ENCODE results near the gene GSTCD. TPM values are rescaled to one million over a fixed set of nuclear protein-coding genes. Genes with fewer than 3 reads are reported as not detected.
"Not testable (repeated sequence)": the region's sequence is repeated elsewhere in the genome, so short reads cannot be mapped to it uniquely, and the experiment has no call there.

GSTCD gene
- total RNA-seq, 2 experiments from 2014 or later = 11.6 to 12.4 TPM

GRCh38 chr4:105735217-105735616, 26.6 kb downstream of the GSTCD start:
- H3K27me3 Mint-ChIP-seq, H3K27ac Mint-ChIP-seq, POLR2A ChIA-PET, CTCF ChIA-PET, H3K4me1 Mint-ChIP-seq, DNase-seq, H3K4me3 Mint-ChIP-seq: not testable (repeated sequence)
- peaks cover 69% of the 10 kb centered on the region for H3K36me3 Mint-ChIP-seq (ENCODE audit: low read depth)
- peaks cover 22% of the 10 kb centered on the region for H3K9me3 Mint-ChIP-seq

- Mint-ChIP-seq H3K27ac (no peak overlapping the region), H3K9me3 (peaks cover 11% of the 10 kb centered on the region), H3K4me3 (no peak overlapping the region), H3K27me3 (no peaks in the 10 kb centered on the region), H3K4me1 (no peaks in the 10 kb centered on the region), H3K36me3 (ENCODE audit: low read depth) (peaks cover 35% of the 10 kb centered on the region)
- no peak for DNase-seq
- ChIA-PET POLR2A (no interaction called here), CTCF (no interaction called here)
These were observed 33.0 kb downstream of the GSTCD start for GRCh38 chr4:105741548-105741947.

DNA sequence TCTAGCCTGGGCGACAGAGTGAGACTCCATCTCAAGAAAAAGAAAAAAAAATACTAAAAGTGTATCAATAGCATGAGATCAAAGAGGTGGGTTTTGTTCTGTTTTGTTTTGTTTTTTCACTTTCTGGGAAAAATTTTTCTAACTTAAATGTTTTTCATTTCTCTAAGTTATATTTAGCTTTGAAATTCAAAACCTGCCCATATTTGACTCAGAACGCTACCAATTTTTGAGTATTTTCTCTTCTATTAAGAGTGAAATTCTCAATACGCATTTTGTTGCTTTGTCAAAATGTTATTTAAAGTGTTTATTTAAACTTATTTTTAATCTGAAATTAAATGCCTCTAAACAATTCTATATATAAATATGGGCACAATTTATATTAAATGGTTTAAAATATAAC, 39.6 kb downstream of the GSTCD start:
- ChIA-PET POLR2A (no interaction called here), CTCF (no interaction called here)
- no peak overlapping the region for H3K4me3 Mint-ChIP-seq
- no peak overlapping the region for H3K27ac Mint-ChIP-seq
- H3K4me1 Mint-ChIP-seq = no peaks in the 10 kb centered on the region
- peaks cover 1% of the 10 kb centered on the region for H3K36me3 Mint-ChIP-seq (ENCODE audit: low read depth)
- H3K27me3 Mint-ChIP-seq = no peaks in the 10 kb centered on the region
- no peaks in the 10 kb centered on the region for H3K9me3 Mint-ChIP-seq
- no peak for DNase-seq

DNA sequence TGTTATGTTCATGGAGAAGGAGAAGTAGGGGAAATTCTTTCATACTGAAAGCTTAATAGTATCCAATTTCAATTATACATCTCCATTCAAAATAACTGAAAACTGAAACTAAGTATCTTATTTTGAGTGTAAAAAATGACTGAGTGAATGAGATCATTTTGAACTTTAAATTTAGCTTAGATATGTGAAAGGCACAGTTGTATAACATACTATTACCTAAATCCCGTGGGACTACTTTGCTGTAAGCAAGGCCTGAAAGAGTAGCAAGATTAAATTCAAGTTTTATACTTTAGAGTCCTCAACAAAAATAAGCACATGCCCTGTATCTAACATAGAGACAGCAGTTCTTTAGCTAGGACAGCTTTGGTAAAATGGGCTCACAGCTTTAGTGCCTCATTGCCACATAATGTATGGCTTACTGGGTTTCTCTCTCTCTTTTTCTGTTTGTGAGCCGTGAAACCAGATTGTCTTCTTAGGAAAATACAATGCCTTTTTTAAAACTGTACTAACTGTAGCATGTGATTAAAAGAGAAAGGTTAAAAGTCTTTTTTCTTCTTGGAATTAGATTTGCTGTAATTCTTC, 43.2 kb downstream of the GSTCD start:
- H3K27me3 Mint-ChIP-seq = no peaks in the 10 kb centered on the region
- H3K27ac Mint-ChIP-seq = no peak overlapping the region
- no peak overlapping the region for H3K4me3 Mint-ChIP-seq
- no peaks in the 10 kb centered on the region for H3K9me3 Mint-ChIP-seq
- peaks cover 1% of the 10 kb centered on the region for H3K36me3 Mint-ChIP-seq (ENCODE audit: low read depth)
- H3K4me1 Mint-ChIP-seq = no peaks in the 10 kb centered on the region
- CTCF ChIA-PET = interaction anchor here (1.4 kb wide), 1 partner anchor 14 kb away, joined by 3 read pairs; no protein-coding TSS in a partner anchor
- POLR2A ChIA-PET = interaction anchor here (0.7 kb wide), 1 partner anchor 89 kb away, joined by 3 read pairs; no protein-coding TSS in a partner anchor
- DNase-seq = no peak

DNA sequence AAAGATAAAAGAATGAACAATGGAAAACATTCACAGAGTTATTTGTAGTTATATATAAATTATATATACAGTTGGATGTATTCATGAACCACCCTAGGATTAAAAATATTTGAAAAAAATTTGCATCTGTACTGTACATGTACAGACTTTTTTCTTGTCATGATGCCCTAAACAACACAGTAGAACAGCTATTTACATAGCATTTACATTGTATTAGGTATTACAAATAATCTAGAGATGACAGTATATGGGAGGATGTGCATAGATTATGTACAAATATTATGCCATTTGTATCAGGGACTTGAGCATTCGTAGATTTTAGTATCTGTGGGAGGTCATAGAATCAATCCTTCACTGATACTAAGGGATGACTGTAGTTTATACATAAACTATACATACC, 44.8 kb downstream of the GSTCD start:
- DNase-seq = no peak
- peaks cover 1% of the 10 kb centered on the region for H3K36me3 Mint-ChIP-seq (ENCODE audit: low read depth)
- H3K4me3 Mint-ChIP-seq = no peak overlapping the region
- ChIA-PET CTCF (interaction anchor here (0.6 kb wide), 1 partner anchor 38 kb away, joined by 3 read pairs; no protein-coding TSS in a partner anchor), POLR2A (no interaction called here)
- no peaks in the 10 kb centered on the region for H3K27me3 Mint-ChIP-seq
- H3K27ac Mint-ChIP-seq = no peak overlapping the region
- H3K9me3 Mint-ChIP-seq = no peaks in the 10 kb centered on the region
- H3K4me1 Mint-ChIP-seq = no peaks in the 10 kb centered on the region

DNA sequence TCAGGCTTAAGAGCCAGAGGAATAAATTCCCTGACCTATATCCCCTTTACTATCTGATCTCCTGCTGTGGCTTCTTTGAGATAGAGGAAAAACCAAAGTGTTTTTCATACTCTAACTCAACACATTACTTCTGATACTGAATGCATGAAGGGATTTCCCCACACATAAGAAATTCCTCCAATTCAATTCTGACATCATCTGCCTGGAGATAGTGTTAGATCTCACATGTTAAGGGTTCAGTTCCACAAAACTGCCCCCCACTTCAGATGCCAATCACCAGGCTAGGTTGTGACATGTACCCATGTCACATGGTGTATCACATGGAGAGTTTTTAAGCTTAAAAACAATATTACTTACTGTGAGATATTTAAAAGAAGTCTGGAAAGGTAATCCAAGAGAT, 46.8 kb downstream of the GSTCD start:
- H3K27me3 Mint-ChIP-seq = no peaks in the 10 kb centered on the region
- no peaks in the 10 kb centered on the region for H3K4me1 Mint-ChIP-seq
- no peak overlapping the region for H3K4me3 Mint-ChIP-seq
- no peaks in the 10 kb centered on the region for H3K9me3 Mint-ChIP-seq
- no peak for DNase-seq
- no peak overlapping the region for H3K27ac Mint-ChIP-seq
- H3K36me3 Mint-ChIP-seq (ENCODE audit: low read depth) = peaks cover 1% of the 10 kb centered on the region
- POLR2A ChIA-PET = no interaction called here
- CTCF ChIA-PET = no interaction called here

- no peaks in the 10 kb centered on the region for H3K4me1 Mint-ChIP-seq
- no peak overlapping the region for H3K27ac Mint-ChIP-seq
- no peaks in the 10 kb centered on the region for H3K36me3 Mint-ChIP-seq (ENCODE audit: low read depth)
- no peak for DNase-seq
- no peak overlapping the region for H3K4me3 Mint-ChIP-seq
- CTCF ChIA-PET = no interaction called here
- no peaks in the 10 kb centered on the region for H3K9me3 Mint-ChIP-seq
- POLR2A ChIA-PET = no interaction called here
- H3K27me3 Mint-ChIP-seq = no peaks in the 10 kb centered on the region
These were observed 50.4 kb downstream of the GSTCD start for GRCh38 chr4:105758958-105759357.

DNA sequence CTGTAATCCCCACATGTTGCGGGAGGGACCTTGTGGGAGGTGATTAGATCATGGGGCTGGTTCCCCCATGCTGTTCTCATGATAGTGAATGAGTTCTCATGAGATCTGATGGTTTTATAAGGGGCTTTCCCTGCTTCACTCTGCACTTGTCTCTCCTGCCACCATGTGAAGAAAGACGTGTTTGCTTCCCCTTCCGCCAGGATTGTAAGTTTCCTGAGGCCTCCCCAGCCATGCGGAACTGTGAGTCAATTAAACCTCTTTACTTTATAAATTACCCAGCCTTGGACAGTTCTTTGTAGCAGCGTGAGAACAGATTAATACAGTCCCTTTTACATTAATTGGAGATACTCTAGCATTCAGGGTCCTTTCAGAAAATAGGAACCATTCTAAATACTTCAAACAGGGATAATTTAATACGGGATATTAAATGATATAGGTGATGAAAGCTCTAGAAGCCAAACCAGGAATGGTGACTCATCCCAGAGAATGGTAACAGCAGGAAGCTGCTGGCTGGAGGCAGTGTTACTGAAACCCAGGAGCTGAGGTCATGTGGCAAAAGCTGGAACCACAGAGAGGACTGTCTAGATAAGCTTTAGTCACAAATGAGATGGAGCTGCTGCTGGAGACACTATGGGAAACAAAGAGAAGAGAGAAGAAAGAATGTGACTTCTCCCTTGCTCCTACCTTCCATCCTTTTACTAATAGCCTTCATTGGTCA, 57.3 kb downstream of the GSTCD start:
- DNase-seq = no peak
- CTCF ChIA-PET = interaction anchor here (1.1 kb wide), 1 partner anchor 14 kb away, joined by 3 read pairs; no protein-coding TSS in a partner anchor
- Mint-ChIP-seq H3K36me3 (ENCODE audit: low read depth) (peaks cover 6% of the 10 kb centered on the region), H3K4me1 (no peaks in the 10 kb centered on the region), H3K27me3 (no peaks in the 10 kb centered on the region), H3K4me3 (no peak overlapping the region), H3K27ac (no peak overlapping the region), H3K9me3 (peaks cover 6% of the 10 kb centered on the region)
- POLR2A ChIA-PET = no interaction called here

DNA sequence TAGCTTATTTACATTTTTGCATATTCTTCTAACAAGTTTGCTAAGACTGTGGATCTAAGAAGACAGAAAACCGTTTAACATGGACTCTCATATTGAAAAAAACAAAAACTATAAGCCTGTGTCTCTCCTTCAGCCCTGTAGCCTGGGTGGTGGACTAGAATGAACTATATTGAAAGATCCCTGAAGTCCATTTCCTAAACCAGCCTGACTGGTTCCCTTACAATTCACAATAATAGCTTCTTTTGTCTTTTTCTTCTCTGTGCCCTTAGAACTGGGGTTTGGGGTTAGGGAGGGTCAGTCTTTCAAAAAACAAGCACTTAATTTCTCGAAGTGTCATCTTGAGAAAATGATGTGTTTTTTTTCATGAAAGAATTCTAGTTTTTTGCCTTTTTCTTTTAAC, 59.0 kb downstream of the GSTCD start:
- Mint-ChIP-seq H3K4me3 (no peak overlapping the region), H3K9me3 (peaks cover 13% of the 10 kb centered on the region), H3K27ac (no peak overlapping the region), H3K36me3 (ENCODE audit: low read depth) (peaks cover 14% of the 10 kb centered on the region), H3K4me1 (no peaks in the 10 kb centered on the region), H3K27me3 (no peaks in the 10 kb centered on the region)
- DNase-seq = no peak
- CTCF ChIA-PET = interaction anchor here (1.4 kb wide), 1 partner anchor 13 kb away, joined by 3 read pairs; no protein-coding TSS in a partner anchor
- POLR2A ChIA-PET = no interaction called here

GRCh38 chr4:105770524-105770923, 61.9 kb downstream of the GSTCD start:
- H3K9me3 Mint-ChIP-seq = peaks cover 15% of the 10 kb centered on the region
- H3K27me3 Mint-ChIP-seq, H3K4me3 Mint-ChIP-seq, H3K4me1 Mint-ChIP-seq, CTCF ChIA-PET, H3K27ac Mint-ChIP-seq, POLR2A ChIA-PET, DNase-seq: not testable (repeated sequence)
- peaks cover 17% of the 10 kb centered on the region for H3K36me3 Mint-ChIP-seq (ENCODE audit: low read depth)

- POLR2A ChIA-PET, H3K27ac Mint-ChIP-seq, H3K27me3 Mint-ChIP-seq, H3K4me3 Mint-ChIP-seq, DNase-seq, H3K4me1 Mint-ChIP-seq: not testable (repeated sequence)
- Mint-ChIP-seq H3K9me3 (peaks cover 15% of the 10 kb centered on the region), H3K36me3 (ENCODE audit: low read depth) (peaks cover 17% of the 10 kb centered on the region)
- CTCF ChIA-PET = interaction anchor here (1.2 kb wide), 1 partner anchor 10 kb away, joined by 4 read pairs; no protein-coding TSS in a partner anchor
These were observed 63.5 kb downstream of the GSTCD start for GRCh38 chr4:105772065-105772464.

DNA sequence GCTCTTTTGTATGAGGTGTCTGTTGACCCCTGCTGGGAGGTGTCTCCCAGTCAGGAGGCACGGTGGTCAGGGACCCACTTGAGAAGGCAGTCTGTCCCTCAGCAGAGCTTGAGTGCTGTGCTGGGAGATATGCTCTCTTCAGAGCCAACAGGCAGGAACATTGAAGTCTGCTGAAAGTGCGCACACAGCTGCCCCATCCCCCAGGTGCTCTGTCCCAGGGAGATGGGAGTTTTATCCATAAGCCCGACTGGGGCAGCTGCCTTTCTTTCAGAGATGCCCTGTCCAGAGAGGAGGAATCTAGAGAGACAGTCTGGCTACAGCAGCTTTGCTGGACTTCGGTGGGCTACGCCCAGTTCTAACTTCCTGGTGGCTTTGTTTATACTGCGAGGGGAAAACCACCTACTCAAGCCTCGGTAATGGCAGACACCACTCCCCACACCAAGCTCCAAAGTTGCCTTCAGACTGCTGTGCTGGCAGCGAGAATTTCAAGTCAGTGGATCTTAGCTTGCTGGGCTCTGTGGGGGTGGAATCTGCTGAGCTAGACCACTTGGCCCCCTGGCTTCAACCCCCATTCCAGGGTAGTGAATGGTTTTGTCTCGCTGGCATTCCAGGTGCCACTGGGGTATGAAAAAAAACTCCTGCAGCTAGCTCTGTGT, 67.3 kb downstream of the GSTCD start:
- POLR2A ChIA-PET, H3K4me3 Mint-ChIP-seq, DNase-seq, CTCF ChIA-PET, H3K9me3 Mint-ChIP-seq, H3K27me3 Mint-ChIP-seq, H3K27ac Mint-ChIP-seq, H3K4me1 Mint-ChIP-seq: not testable (repeated sequence)
- peaks cover 11% of the 10 kb centered on the region for H3K36me3 Mint-ChIP-seq (ENCODE audit: low read depth)

GRCh38 chr4:105780176-105780575, 71.6 kb downstream of the GSTCD start:
- ChIA-PET POLR2A (no interaction called here), CTCF (interaction anchor here (1.2 kb wide), 1 partner anchor 13 kb away, joined by 3 read pairs; no protein-coding TSS in a partner anchor)
- DNase-seq = no peak
- Mint-ChIP-seq H3K4me3 (no peak overlapping the region), H3K4me1 (no peaks in the 10 kb centered on the region), H3K27ac (no peak overlapping the region), H3K27me3 (no peaks in the 10 kb centered on the region), H3K9me3 (no peaks in the 10 kb centered on the region), H3K36me3 (ENCODE audit: low read depth) (no peaks in the 10 kb centered on the region)
